GM18951 (cell line): Measurements from ENCODE around the gene WNT10A.

Source experiments
- POLR2A ChIP-seq: IDR thresholded peaks from 4 replicates; pipeline ENCODE4 v1.6.1; 2011; ENCODE audit warnings: mild to moderate bottlenecking; ENCODE audit not compliant: insufficient read length, insufficient read depth; ENCODE audit errors: extremely low read depth
- in situ Hi-C: fragments of 300-500 bp; cut with MboI; formaldehyde crosslinking; loops from one replicate; pipeline ENCODE4 v1.12.0; 2022; ENCODE audit warnings: low sequenced_read_pairs, mixed read lengths, inconsistent platforms; ENCODE audit not compliant: unreplicated experiment

Gene WNT10A

DNA sequence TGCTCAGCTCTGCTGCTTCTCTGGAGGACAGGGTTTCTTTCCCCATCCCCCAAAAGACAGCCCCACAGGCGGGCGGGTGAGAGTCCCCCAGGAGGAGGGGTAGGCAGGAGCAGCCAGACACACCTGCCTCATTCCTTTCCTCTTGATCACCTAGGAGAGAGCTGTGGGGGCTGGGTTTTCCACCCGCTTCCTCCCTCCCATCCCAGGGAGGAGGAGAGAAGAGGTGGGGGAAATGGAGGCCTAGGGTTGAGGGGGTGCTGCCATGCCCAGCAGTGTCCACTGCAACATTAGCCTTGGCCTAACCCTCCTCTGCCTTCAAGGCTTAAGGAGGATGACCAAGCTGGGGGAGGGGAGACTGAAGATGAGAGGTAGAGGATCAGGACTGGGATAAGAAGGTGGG, 14.7 kb downstream of the WNT10A start:
- in situ Hi-C loops, result no loop called here
- no peak for TF ChIP-seq POLR2A

DNA sequence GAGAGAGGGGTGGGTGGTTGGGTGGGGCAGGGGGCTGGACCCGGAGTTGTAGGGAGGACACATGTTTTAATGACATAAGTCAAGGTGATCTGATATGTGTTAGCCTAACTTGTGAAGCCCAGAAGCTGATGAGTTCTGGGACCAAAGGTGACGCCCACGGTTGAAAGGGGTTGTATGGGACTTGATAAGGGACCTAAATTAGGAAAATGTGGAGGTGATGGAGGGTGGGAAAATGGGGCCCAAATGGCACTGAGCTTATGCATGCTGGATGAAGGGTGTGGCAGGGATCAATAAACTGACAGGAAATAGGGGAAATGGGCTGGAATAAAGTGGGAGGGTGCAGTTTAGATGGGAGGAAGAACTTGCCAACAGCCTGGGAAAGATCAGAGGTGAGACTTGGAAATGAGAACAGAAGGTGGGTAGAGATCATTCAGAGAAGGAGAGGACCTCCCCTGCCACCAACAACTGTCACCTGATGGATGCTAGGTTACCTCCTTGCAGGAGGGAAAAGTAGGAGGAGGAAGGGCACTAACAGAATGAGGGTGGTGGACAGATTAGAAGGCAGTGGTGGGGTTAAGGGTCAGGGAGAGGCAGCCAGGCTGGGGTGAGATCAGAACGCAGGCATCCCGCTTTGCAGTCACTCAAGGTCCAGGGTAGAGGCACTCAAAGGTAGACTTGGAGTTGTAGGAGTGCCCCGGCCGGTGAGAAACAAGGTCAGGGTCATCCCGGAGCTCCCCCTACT, 15.3 kb downstream of the WNT10A start:
- no peak for TF ChIP-seq POLR2A
- in situ Hi-C loops, result no loop called here

DNA sequence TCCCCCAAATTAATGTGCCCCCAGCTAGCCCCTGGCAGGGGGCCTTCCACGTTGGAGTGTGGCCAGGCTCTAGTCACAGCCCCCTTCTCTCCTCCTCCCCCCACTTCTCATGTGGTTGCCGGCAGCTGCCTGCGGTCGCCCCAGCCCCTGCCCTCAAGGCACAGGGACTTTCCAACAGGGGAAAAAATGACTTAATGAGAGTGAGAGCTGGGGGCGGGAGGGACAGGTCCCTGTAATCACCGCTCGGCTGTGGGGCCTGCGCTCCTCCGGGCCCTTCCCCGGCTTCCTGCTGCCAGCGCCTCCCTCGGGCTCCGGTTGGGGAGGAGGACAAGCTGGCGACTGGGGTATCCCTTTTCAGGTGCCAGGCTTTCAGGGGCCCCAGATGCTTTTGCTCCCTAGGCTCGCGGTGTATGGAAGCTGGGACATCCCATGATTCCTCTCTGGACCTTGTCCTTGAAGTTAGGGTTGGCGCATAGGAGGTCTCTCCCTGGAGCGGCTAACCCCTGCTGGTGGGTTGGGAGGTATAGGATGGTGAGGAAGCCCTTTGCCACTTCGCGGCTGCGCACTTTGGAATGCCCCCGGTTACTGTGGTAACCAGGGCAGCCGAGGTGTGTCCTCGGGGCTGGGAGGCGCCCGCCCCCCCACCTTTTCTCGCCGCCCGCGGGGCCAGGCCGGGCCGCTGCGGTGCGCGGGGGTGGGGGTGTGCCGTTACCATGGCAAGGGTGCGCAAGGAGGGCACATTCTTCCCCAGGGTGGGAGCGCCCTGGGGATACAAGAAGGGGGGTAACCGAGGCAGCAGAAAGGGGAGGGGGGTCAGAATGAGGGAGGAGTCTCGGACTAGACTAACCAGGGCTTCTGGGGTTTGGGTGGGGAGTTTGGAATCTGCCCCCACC, 16.1 kb downstream of the WNT10A start:
- peak; percentile 56 for TF ChIP-seq POLR2A
- in situ Hi-C loops, result no loop called here

DNA sequence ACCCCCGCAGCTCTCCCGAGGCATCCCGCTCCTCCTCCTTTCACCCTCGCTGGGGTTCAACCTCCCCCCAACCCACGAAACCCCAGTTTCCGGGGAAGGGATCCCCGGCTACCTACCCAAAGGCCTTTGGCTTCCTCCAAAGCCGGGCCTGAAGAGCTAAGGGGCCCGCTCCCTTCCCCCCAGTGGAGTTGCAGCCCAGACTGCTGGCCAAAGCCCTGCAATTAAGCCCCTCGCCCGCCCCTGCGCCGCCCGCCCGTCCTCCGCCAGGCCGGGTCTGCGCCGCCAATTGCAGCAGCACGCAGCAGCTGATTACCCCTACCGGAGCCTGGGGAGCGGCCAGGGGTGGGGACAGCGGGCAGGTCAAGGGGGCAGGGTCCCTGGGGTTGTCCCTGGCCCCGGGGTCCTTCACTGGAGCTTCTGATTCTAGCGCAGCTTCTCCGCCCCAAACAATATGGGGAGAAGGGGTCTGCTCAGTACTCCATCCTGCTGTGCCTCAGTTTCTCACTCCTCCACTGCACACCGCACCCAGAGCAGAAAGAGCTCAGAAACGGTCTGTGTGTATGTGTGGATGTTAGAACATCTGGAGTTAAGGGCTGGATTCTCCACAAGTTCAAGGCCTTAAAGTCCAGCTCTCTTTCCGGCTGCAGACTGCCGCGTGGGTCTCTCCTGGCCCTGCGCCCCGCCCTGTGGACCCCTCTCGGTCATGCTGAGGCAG, 16.9 kb downstream of the WNT10A start:
- no peak for TF ChIP-seq POLR2A
- in situ Hi-C loops, result no loop called here

DNA sequence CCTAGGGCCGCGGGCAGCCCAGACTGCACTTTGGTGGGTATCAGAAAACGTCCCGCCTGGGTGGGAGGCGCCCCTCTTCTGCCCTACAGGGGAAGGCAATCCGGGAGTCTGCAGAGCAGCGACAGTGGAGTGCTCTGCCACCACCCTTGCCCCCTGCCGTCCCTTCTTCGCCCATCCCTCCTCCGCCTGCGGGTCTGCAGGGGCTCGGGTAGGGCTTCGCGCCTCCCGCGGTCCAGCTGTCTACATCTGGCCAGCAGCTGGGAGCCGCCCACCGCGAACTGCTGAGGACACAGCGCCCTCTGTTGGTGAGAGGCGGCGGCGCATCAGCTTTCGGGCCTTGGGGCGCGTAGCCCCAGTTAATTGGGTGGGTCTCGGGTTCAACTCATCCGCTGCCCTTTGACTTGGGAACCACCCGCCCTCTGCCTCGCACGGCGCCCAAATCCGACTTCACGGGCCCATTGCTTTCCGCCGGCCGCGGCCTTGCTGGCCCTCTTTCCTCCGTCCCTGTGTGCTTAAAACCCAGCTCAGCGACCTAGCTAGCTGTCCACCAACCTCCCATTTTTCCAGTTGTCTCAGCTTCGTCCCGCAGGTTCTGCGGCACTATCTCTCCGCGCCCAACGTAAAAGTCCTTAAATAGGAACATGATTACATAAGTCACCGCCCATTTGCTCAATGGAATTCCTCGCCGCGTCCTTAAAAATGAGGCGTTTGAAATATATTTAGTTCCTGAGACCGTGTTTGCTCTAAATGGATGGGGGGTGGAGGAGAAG, 17.6 kb downstream of the WNT10A start:
- in situ Hi-C loops, result no loop called here
- peak; percentile 32 for TF ChIP-seq POLR2A

DNA sequence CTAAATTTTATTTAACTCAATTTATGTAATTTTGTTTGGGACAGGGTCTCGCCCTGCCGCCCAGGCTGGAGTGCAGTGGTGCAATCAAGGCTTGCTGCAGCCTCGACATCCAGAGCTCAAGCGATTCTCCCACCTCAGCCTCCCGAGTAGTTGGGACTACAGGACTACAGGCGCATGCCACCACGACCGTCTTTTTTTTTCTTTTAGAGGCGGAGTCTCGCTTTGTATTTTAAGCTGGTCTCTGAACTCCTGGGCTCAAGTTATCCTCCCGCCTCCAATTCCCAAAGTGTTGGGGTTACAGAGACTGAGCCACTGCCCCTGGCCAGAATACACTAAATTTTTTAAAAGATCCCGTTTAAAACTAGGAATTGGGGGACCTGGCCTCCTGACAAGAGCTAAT, 18.5 kb downstream of the WNT10A start:
- in situ Hi-C loops, result no loop called here
- no peak for TF ChIP-seq POLR2A

DNA sequence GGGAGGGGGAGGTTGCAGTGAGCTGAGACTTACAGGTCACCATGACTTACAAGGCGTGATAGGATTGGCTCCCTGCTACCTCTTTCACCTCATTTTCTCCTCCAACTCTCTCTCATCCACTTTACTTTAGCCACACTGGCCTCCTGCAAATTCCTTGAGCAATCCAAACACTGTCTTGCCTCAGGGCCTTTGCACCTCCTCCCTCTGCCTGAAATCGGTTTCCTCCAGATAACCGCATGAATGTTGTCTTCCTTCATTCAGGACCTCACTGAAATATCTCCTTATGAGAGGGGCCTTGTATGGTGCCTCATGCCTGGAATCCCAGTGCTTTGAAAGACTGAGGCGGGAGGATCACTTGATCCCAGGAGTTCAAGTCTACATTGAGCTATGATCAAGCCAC, 21.8 kb downstream of the WNT10A start:
- TF ChIP-seq POLR2A, result no peak
- in situ Hi-C loops, result no loop called here

DNA sequence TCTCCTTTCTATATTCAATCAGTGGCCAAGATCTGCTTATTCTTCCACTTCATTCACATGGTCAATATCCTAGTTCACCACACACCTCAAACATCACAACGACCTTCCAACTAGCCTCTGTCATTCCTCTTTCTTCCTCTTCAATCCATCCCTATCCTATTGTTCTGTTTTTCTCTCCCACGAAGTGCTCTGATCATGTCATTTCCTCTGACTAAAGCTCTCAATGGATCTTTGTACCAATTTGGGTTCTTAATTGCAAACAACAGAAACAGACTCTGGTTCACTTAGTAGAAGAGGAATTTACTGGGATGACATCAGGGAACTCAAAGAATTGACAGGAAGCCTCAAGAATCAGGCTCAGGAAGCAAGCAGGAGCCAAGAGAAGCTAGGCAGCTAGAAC, 23.5 kb downstream of the WNT10A start:
- no peak for TF ChIP-seq POLR2A
- in situ Hi-C loops, result no loop called here

DNA sequence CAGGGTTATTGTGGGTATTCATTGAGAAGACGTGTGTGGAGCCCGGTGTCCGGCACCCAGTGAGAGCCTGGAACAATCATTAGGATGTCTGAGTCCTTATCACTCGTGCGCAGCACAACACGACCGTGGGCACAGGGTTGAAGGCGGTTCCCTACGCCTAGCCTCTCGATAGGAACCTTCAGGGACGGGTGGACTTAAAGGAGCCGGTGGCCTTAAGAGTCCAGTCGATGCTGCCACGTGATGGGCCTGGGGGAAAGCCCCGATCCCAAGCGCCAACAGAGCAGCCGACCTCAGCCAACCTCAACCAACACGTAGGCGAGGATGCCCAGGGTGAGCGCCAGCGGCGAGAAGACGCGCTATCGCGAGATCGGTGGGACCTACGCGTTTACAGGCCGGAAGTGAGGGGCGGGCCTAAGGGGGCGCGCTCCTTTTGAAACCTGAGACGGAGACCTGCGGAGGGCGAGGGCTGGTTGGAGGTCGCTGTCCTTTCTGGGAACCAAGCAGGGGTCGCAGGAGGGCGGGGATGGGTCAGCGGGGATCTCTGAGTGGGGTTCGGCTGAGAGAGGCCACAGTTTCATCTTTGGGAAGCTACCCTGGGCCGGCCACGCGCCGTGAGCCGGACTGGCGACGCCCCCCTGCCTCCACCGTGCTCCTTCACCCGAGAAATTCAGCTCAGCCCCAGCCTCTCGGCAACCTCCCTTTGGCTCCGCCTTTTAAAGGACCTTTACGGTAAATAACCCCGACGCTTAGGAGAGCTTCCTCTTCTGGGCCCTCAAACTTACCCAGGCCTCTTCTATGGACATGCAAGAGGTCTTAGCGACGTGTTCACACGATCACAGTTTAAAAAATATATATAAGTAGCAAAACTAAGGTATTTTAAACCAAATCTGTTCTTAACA, 28.3 kb downstream of the WNT10A start:
- in situ Hi-C loops, result no loop called here
- peak; percentile 82 for TF ChIP-seq POLR2A

DNA sequence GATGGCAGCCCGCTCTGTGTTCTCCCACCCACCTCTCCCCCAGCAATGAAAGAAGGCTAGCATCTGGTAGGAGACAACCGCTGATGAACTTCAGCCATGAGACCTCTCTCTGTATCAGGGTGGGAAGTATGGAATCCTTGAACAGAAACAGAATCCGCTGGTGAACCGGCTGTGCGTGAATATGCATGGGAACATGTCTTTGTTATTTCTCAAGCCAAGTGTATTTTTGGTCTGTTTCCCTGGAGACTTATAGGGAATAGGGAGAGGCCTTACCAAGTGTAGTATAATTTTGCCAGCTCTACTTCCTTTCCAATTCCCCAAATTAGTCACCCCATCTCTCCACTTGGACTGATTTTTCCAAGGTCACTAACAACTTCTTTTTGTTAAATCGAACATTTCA, 30.1 kb downstream of the WNT10A start:
- in situ Hi-C loops, result no loop called here
- no peak for TF ChIP-seq POLR2A

DNA sequence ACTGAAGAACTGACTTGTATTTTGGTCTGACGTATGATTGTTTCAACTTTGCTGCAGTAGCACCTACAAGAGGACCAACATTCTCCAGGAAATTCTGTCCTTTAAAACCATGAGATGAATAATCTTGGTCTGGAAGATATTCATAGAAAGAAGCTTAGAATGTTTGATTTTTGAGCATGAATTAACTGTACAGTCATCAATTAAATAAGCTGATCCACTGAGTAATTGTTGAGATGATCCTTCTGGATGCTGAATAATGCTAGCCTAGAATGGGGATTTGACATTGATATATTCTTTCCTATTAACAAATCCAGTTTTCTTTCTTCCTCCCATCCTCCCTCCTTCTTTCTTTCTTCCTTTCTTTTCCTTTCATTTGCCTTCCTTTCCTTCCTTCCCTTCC, 39.9 kb downstream of the WNT10A start:
- in situ Hi-C loops, result no loop called here
- no peak for TF ChIP-seq POLR2A

DNA sequence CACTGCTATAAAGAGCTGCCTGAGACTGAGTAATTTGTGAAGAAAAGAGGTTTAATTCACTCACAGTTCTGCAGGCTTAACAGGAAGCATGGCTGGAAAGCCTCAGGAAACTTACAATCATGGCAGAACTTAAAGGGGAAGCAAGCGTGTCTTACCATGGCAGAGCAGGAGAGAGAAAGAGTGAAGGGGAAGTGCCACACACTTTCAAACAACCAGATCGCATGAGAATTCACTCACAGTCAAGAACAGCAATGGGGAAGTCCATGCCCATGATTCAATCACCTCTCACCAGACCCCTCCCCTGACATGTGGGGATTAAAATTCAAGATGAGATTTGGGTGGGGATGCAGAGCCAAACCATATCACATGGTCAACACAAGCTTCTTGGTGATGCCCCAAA, 44.1 kb downstream of the WNT10A start:
- TF ChIP-seq POLR2A, result no peak
- in situ Hi-C loops, result no loop called here
